OCI-LY7 (cell line): Measurements from ENCODE around the gene NF1.

Source experiments
- EZH2phosphoT487 ChIP-seq: fragments of 200-600 bp; sonication (generic); IDR thresholded peaks from 2 replicates; pipeline ENCODE4 v1.6.1; 2018; ENCODE audit warnings: low read depth, borderline replicate concordance, mild to moderate bottlenecking, mixed run types, antibody characterized with exemption, low read length, moderate library complexity, mixed read lengths
- TF ChIP-seq, protein P1 (sequence below): fragments of 200-600 bp; sonication (generic); conservative IDR thresholded peaks from 2 replicates; pipeline ENCODE4 v1.5.1; 2014; ENCODE audit warnings: mild to moderate bottlenecking, antibody characterized with exemption, low read length, moderate library complexity, mixed read lengths

DNA sequence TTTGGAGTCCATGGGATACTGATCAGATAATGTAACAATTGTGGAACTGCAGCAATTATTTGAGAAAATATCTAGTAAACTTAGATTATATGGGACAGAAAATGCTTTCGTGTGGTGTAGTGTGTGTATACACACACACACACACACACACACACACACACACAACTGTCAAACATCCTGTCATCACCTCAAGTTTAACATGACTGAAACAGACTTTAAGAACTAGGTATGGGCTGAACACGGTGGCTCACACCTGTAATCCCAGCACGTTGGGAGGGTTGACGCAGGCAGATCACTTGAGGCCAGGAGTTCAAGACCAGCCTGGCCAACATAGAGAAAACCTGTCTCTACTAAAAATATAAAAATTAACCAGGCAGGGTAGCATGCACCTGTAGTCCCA is 227.2 kb downstream of the NF1 start:
- no peak for TF ChIP-seq EZH2phosphoT487
- TF ChIP-seq, protein P1, sequence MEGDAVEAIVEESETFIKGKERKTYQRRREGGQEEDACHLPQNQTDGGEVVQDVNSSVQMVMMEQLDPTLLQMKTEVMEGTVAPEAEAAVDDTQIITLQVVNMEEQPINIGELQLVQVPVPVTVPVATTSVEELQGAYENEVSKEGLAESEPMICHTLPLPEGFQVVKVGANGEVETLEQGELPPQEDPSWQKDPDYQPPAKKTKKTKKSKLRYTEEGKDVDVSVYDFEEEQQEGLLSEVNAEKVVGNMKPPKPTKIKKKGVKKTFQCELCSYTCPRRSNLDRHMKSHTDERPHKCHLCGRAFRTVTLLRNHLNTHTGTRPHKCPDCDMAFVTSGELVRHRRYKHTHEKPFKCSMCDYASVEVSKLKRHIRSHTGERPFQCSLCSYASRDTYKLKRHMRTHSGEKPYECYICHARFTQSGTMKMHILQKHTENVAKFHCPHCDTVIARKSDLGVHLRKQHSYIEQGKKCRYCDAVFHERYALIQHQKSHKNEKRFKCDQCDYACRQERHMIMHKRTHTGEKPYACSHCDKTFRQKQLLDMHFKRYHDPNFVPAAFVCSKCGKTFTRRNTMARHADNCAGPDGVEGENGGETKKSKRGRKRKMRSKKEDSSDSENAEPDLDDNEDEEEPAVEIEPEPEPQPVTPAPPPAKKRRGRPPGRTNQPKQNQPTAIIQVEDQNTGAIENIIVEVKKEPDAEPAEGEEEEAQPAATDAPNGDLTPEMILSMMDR, result no peak
